WTC11 (cell line): ENCODE data around the gene RTL5. TPM values are rescaled to one million over a fixed set of nuclear protein-coding genes. Genes with fewer than 3 reads are reported as not detected.

Source experiments
- ATAC-seq: fragments of 200-7000 bp; cut with Tn5 transposase; 2 replicates; pipeline ENCODE4 v1.10.0; 2021; ENCODE audit warnings: mild to moderate bottlenecking, moderate library complexity
- CTCF ChIA-PET: fragments of 300-600 bp; sonication (Branson Sonifier 250); formaldehyde crosslinking; loops from one replicate; lab custom pipeline; 2021; ENCODE audit warnings: antibody characterized with exemption; lab: Charles Lee
- POLR2A ChIA-PET: fragments of 350-600 bp; sonication (Branson Sonifier 250); formaldehyde crosslinking; loops from one replicate; lab custom pipeline; 2021; ENCODE audit warnings: antibody characterized with exemption; lab: Charles Lee
- DNase-seq: peaks from one replicate; pipeline ENCODE4 v3.0.0; 2021; ENCODE audit warnings: low spot score
- H3K27ac Mint-ChIP-seq: 2 replicates; pipeline ENCODE4 v1.8.0; 2021; ENCODE audit warnings: mixed read lengths
- H3K27me3 Mint-ChIP-seq: 2 replicates; pipeline ENCODE4 v1.8.0; 2021; ENCODE audit warnings: low read depth, mild to moderate bottlenecking, moderate library complexity, mixed read lengths
- H3K36me3 Mint-ChIP-seq: 2 replicates; pipeline ENCODE4 v1.8.0; 2021; ENCODE audit warnings: mixed read lengths
- H3K4me1 Mint-ChIP-seq: 2 replicates; pipeline ENCODE4 v1.8.0; 2022; ENCODE audit warnings: mixed read lengths
- H3K4me3 Mint-ChIP-seq: 2 replicates; pipeline ENCODE4 v1.8.0; 2021; ENCODE audit warnings: mild to moderate bottlenecking, moderate library complexity, mixed read lengths
- H3K9me3 Mint-ChIP-seq: 2 replicates; pipeline ENCODE4 v1.8.0; 2021; ENCODE audit warnings: mixed read lengths
- CREB1 ChIP-seq: sonication (generic); formaldehyde crosslinking; IDR thresholded peaks from 2 replicates; pipeline ENCODE4 v1.8.0; 2023; ENCODE audit warnings: mild to moderate bottlenecking, missing genetic modification reagents
- ESRRA ChIP-seq: sonication (generic); formaldehyde crosslinking; IDR thresholded peaks from 2 replicates; pipeline ENCODE4 v1.8.1; 2022; ENCODE audit warnings: mild to moderate bottlenecking, missing genetic modification reagents, borderline replicate concordance
- GABPB1 ChIP-seq: sonication (generic); formaldehyde crosslinking; IDR thresholded peaks from 2 replicates; pipeline ENCODE4 v1.8.1; 2023; ENCODE audit warnings: mild to moderate bottlenecking, missing genetic modification reagents
- JAZF1 ChIP-seq: fragments of 250-450 bp; sonication (Bioruptor Pico); IDR thresholded peaks from 2 replicates; pipeline ENCODE4 v1.9.0; 2021; ENCODE audit warnings: moderate library complexity, mild to moderate bottlenecking, inconsistent platforms
- KAT7 ChIP-seq: sonication (generic); formaldehyde crosslinking; IDR thresholded peaks from 2 replicates; pipeline ENCODE4 v1.8.1; 2023; ENCODE audit warnings: missing genetic modification reagents, mild to moderate bottlenecking, borderline replicate concordance
- NFATC4 ChIP-seq: fragments of 250-450 bp; sonication (Bioruptor Pico); IDR thresholded peaks from 2 replicates; pipeline ENCODE4 v1.9.0; 2021; ENCODE audit warnings: mild to moderate bottlenecking
- NFYB ChIP-seq: sonication (generic); formaldehyde crosslinking; conservative IDR thresholded peaks from 2 replicates; pipeline ENCODE4 v1.8.0; 2022; ENCODE audit warnings: low read depth, missing genetic modification reagents
- OVOL2 ChIP-seq: fragments of 250-450 bp; sonication (Bioruptor Pico); IDR thresholded peaks from 2 replicates; pipeline ENCODE4 v1.9.0; 2021; ENCODE audit warnings: mild to moderate bottlenecking, borderline replicate concordance
- RELA ChIP-seq: sonication (generic); formaldehyde crosslinking; IDR thresholded peaks from 2 replicates; pipeline ENCODE4 v1.8.1; 2022; ENCODE audit warnings: missing genetic modification reagents, mild to moderate bottlenecking, borderline replicate concordance
- RORB ChIP-seq: fragments of 250-450 bp; sonication (Bioruptor Pico); IDR thresholded peaks from 2 replicates; pipeline ENCODE4 v1.9.0; 2021; ENCODE audit warnings: mild to moderate bottlenecking
- TCF7 ChIP-seq: sonication (generic); formaldehyde crosslinking; IDR thresholded peaks from 2 replicates; pipeline ENCODE4 v1.8.0; 2022; ENCODE audit warnings: mild to moderate bottlenecking, low read depth, missing genetic modification reagents, moderate library complexity
- TEAD1 ChIP-seq: sonication (generic); formaldehyde crosslinking; IDR thresholded peaks from 2 replicates; pipeline ENCODE4 v1.8.0; 2022; ENCODE audit warnings: mild to moderate bottlenecking, missing genetic modification reagents
- ZNF416 ChIP-seq: fragments of 250-450 bp; sonication (Bioruptor Pico); IDR thresholded peaks from 2 replicates; pipeline ENCODE4 v1.9.0; 2021; ENCODE audit warnings: mild to moderate bottlenecking, inconsistent platforms
- ZNF671 ChIP-seq: fragments of 250-450 bp; sonication (Bioruptor Pico); IDR thresholded peaks from 2 replicates; pipeline ENCODE4 v1.8.0; 2021; ENCODE audit warnings: mild to moderate bottlenecking
- total RNA-seq: library from RNA; stranded (reverse); gene quantifications from 3 replicates; pipeline ENCODE4 v1.2.3, GENCODE V29; 2021
- TF ChIP-seq, protein P1 (sequence below): sonication (generic); formaldehyde crosslinking; IDR thresholded peaks from 2 replicates; pipeline ENCODE4 v1.8.0; 2022; ENCODE audit warnings: missing genetic modification reagents
- TF ChIP-seq, protein P2 (sequence below): sonication (generic); formaldehyde crosslinking; IDR thresholded peaks from 2 replicates; pipeline ENCODE4 v1.8.1; 2023; ENCODE audit warnings: mild to moderate bottlenecking, missing genetic modification reagents, moderate library complexity
- TF ChIP-seq, protein P3 (sequence below): sonication (generic); formaldehyde crosslinking; IDR thresholded peaks from 2 replicates; pipeline ENCODE4 v1.8.0; 2022; ENCODE audit warnings: mild to moderate bottlenecking, missing genetic modification reagents
- TF ChIP-seq, protein P4 (sequence below): fragments of 250-450 bp; sonication (Bioruptor Pico); IDR thresholded peaks from 2 replicates; pipeline ENCODE4 v1.8.0; 2021; ENCODE audit warnings: mild to moderate bottlenecking
- TF ChIP-seq, protein P5 (sequence below): sonication (generic); formaldehyde crosslinking; IDR thresholded peaks from 2 replicates; pipeline ENCODE4 v1.8.0; 2023; ENCODE audit warnings: mild to moderate bottlenecking, missing genetic modification reagents
- TF ChIP-seq, protein P6 (sequence below): fragments of 250-450 bp; sonication (Bioruptor Pico); IDR thresholded peaks from 2 replicates; pipeline ENCODE4 v1.9.0; 2021; ENCODE audit warnings: mild to moderate bottlenecking
- TF ChIP-seq, protein P7 (sequence below): sonication (generic); formaldehyde crosslinking; IDR thresholded peaks from 2 replicates; pipeline ENCODE4 v1.8.0; 2022; ENCODE audit warnings: mild to moderate bottlenecking, missing genetic modification reagents

RTL5 gene
- total RNA-seq, 1 experiment from 2014 or later = 1.3 TPM

DNA sequence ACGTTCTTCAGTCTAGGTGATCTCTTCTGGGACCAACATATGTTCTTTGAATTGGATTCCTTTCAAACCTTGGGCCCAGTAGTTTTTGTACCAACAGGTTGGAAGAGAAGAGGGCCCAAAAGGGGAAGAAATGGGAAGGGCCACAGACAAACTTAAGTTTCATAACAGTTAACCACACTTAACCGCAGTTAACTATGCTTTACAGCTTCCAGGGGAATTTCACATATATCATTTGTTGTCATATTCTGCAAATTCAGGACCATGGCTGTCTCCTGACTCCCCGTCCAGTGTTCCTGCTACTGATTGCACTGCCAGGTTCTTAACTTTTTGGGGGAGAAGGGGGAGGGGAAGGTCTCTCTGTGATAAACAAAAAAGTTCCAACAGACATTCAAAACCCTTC lies 34.6 kb downstream of the RTL5 start:
- H3K9me3 Mint-ChIP-seq = no peaks in the 10 kb centered on the region

DNA sequence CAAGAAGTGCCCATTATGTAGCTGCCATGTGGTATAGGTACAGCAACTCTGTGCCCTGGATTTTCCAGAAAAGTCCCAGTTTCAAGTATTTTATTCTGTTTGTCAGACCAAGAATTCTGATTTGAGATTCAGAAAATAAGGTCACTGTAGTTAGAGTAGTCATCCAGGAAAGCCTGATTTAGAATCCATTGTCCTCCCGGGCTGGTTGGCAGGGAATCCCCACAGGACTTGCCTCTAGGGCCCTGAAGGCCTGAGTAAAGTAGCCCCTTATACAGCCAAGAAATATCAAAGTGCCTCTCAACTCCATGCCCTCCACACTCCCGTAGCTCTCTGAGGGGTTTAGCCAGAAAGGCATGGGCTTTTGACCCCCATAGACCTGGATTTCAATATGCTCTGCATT lies 36.3 kb downstream of the RTL5 start:
- peaks cover 22% of the 10 kb centered on the region for H3K4me1 Mint-ChIP-seq
- no peak overlapping the region for H3K27ac Mint-ChIP-seq
- ATAC-seq (no peak), DNase-seq (no peak)
- H3K4me3 Mint-ChIP-seq = no peak overlapping the region
- ChIA-PET POLR2A (no interaction called here), CTCF (interaction anchor here (0.6 kb wide), 1 partner anchor 50 kb away, joined by 3 read pairs; no protein-coding TSS in a partner anchor)
- no peaks in the 10 kb centered on the region for H3K9me3 Mint-ChIP-seq
- H3K36me3 Mint-ChIP-seq = no peaks in the 10 kb centered on the region
- no peaks in the 10 kb centered on the region for H3K27me3 Mint-ChIP-seq
- TF ChIP-seq, protein P1, sequence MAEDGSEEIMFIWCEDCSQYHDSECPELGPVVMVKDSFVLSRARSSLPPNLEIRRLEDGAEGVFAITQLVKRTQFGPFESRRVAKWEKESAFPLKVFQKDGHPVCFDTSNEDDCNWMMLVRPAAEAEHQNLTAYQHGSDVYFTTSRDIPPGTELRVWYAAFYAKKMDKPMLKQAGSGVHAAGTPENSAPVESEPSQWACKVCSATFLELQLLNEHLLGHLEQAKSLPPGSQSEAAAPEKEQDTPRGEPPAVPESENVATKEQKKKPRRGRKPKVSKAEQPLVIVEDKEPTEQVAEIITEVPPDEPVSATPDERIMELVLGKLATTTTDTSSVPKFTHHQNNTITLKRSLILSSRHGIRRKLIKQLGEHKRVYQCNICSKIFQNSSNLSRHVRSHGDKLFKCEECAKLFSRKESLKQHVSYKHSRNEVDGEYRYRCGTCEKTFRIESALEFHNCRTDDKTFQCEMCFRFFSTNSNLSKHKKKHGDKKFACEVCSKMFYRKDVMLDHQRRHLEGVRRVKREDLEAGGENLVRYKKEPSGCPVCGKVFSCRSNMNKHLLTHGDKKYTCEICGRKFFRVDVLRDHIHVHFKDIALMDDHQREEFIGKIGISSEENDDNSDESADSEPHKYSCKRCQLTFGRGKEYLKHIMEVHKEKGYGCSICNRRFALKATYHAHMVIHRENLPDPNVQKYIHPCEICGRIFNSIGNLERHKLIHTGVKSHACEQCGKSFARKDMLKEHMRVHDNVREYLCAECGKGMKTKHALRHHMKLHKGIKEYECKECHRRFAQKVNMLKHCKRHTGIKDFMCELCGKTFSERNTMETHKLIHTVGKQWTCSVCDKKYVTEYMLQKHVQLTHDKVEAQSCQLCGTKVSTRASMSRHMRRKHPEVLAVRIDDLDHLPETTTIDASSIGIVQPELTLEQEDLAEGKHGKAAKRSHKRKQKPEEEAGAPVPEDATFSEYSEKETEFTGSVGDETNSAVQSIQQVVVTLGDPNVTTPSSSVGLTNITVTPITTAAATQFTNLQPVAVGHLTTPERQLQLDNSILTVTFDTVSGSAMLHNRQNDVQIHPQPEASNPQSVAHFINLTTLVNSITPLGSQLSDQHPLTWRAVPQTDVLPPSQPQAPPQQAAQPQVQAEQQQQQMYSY (CRISPR knock-in tag) = no peak
- TF ChIP-seq, protein P2, sequence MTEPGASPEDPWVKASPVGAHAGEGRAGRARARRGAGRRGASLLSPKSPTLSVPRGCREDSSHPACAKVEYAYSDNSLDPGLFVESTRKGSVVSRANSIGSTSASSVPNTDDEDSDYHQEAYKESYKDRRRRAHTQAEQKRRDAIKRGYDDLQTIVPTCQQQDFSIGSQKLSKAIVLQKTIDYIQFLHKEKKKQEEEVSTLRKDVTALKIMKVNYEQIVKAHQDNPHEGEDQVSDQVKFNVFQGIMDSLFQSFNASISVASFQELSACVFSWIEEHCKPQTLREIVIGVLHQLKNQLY = no peak
- TF ChIP-seq CREB1 = no peak
- TF ChIP-seq, protein P3, sequence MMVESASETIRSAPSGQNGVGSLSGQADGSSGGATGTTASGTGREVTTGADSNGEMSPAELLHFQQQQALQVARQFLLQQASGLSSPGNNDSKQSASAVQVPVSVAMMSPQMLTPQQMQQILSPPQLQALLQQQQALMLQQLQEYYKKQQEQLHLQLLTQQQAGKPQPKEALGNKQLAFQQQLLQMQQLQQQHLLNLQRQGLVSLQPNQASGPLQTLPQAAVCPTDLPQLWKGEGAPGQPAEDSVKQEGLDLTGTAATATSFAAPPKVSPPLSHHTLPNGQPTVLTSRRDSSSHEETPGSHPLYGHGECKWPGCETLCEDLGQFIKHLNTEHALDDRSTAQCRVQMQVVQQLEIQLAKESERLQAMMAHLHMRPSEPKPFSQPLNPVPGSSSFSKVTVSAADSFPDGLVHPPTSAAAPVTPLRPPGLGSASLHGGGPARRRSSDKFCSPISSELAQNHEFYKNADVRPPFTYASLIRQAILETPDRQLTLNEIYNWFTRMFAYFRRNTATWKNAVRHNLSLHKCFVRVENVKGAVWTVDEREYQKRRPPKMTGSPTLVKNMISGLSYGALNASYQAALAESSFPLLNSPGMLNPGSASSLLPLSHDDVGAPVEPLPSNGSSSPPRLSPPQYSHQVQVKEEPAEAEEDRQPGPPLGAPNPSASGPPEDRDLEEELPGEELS (CRISPR knock-in tag) = no peak
- TF ChIP-seq RORB (CRISPR knock-in tag) = no peak
- TF ChIP-seq JAZF1 (CRISPR knock-in tag) = no peak
- TF ChIP-seq RELA = no peak
- no peak for TF ChIP-seq TCF7
- TF ChIP-seq ZNF671 = no peak
- TF ChIP-seq NFATC4 (CRISPR knock-in tag) = no peak
- TF ChIP-seq, protein P4, sequence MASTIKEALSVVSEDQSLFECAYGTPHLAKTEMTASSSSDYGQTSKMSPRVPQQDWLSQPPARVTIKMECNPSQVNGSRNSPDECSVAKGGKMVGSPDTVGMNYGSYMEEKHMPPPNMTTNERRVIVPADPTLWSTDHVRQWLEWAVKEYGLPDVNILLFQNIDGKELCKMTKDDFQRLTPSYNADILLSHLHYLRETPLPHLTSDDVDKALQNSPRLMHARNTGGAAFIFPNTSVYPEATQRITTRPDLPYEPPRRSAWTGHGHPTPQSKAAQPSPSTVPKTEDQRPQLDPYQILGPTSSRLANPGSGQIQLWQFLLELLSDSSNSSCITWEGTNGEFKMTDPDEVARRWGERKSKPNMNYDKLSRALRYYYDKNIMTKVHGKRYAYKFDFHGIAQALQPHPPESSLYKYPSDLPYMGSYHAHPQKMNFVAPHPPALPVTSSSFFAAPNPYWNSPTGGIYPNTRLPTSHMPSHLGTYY (CRISPR knock-in tag) = no peak
- TF ChIP-seq KAT7 (CRISPR knock-in tag) = no peak
- TF ChIP-seq ZNF416 = no peak
- TF ChIP-seq, protein P5, sequence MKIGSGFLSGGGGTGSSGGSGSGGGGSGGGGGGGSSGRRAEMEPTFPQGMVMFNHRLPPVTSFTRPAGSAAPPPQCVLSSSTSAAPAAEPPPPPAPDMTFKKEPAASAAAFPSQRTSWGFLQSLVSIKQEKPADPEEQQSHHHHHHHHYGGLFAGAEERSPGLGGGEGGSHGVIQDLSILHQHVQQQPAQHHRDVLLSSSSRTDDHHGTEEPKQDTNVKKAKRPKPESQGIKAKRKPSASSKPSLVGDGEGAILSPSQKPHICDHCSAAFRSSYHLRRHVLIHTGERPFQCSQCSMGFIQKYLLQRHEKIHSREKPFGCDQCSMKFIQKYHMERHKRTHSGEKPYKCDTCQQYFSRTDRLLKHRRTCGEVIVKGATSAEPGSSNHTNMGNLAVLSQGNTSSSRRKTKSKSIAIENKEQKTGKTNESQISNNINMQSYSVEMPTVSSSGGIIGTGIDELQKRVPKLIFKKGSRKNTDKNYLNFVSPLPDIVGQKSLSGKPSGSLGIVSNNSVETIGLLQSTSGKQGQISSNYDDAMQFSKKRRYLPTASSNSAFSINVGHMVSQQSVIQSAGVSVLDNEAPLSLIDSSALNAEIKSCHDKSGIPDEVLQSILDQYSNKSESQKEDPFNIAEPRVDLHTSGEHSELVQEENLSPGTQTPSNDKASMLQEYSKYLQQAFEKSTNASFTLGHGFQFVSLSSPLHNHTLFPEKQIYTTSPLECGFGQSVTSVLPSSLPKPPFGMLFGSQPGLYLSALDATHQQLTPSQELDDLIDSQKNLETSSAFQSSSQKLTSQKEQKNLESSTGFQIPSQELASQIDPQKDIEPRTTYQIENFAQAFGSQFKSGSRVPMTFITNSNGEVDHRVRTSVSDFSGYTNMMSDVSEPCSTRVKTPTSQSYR = no peak
- TF ChIP-seq, protein P6, sequence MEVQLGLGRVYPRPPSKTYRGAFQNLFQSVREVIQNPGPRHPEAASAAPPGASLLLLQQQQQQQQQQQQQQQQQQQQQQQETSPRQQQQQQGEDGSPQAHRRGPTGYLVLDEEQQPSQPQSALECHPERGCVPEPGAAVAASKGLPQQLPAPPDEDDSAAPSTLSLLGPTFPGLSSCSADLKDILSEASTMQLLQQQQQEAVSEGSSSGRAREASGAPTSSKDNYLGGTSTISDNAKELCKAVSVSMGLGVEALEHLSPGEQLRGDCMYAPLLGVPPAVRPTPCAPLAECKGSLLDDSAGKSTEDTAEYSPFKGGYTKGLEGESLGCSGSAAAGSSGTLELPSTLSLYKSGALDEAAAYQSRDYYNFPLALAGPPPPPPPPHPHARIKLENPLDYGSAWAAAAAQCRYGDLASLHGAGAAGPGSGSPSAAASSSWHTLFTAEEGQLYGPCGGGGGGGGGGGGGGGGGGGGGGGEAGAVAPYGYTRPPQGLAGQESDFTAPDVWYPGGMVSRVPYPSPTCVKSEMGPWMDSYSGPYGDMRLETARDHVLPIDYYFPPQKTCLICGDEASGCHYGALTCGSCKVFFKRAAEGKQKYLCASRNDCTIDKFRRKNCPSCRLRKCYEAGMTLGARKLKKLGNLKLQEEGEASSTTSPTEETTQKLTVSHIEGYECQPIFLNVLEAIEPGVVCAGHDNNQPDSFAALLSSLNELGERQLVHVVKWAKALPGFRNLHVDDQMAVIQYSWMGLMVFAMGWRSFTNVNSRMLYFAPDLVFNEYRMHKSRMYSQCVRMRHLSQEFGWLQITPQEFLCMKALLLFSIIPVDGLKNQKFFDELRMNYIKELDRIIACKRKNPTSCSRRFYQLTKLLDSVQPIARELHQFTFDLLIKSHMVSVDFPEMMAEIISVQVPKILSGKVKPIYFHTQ (CRISPR knock-in tag) = no peak
- TF ChIP-seq NFYB (CRISPR knock-in tag) = no peak

More for the DNA sequence above, 34.6 kb downstream of the RTL5 start:
- ATAC-seq = no peak
- TF ChIP-seq ESRRA (CRISPR knock-in tag) (no peak), TEAD1 (CRISPR knock-in tag) (no peak), OVOL2 (CRISPR knock-in tag) (no peak), GABPB1 (CRISPR knock-in tag) (no peak)
- TF ChIP-seq, protein P7, sequence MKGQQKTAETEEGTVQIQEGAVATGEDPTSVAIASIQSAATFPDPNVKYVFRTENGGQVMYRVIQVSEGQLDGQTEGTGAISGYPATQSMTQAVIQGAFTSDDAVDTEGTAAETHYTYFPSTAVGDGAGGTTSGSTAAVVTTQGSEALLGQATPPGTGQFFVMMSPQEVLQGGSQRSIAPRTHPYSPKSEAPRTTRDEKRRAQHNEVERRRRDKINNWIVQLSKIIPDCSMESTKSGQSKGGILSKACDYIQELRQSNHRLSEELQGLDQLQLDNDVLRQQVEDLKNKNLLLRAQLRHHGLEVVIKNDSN (CRISPR knock-in tag) = no peak
- Mint-ChIP-seq H3K4me1 (peaks cover 38% of the 10 kb centered on the region), H3K36me3 (no peaks in the 10 kb centered on the region), H3K27ac (no peak overlapping the region), H3K4me3 (no peak overlapping the region), H3K27me3 (no peaks in the 10 kb centered on the region)
- CTCF ChIA-PET = no interaction called here
- no peak for DNase-seq
- POLR2A ChIA-PET = no interaction called here
